8988T (cell line): ENCODE data around the gene HOXC13.

Experiments
- DNase-seq: peaks from one replicate; pipeline ENCODE4 v3.0.0; 2011

Gene HOXC13, protein sequence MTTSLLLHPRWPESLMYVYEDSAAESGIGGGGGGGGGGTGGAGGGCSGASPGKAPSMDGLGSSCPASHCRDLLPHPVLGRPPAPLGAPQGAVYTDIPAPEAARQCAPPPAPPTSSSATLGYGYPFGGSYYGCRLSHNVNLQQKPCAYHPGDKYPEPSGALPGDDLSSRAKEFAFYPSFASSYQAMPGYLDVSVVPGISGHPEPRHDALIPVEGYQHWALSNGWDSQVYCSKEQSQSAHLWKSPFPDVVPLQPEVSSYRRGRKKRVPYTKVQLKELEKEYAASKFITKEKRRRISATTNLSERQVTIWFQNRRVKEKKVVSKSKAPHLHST

DNA sequence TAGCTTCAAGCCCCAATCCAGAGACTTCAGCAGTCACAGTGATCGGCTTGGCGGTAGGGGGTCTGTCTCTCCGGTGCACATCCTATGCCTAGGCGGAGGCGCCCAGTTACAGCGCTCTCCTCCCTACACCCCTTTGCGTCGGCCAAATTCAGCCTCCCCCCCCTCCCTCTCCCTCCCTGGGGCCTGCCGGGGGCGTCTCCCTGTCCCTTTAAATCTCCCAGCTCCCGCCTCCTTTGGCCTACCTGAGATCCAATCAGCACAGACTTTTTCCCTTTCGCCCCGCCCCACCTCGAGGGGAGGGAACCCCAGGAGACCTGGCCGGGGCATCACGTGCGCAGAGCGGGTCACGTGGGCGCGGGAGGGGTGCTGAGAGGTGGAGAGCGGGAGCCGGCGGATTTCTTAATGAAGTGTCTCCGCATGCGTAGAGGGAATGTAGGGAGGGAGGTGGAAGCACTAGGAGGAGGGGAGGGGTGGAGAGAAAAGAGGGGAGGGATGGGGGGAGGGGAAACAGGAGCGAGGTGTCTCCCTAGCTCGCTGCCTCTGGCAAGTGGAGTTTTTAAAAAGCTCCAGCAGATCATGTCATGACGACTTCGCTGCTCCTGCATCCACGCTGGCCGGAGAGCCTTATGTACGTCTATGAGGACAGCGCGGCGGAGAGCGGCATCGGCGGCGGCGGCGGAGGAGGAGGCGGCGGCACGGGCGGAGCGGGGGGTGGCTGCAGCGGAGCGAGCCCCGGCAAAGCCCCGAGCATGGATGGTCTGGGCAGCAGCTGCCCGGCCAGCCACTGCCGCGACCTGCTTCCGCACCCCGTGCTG, at the start of gene HOXC13:
TSS of gene HOXC13 (plus strand) at position 506 of the 815 bp plus-strand sequence. CDS start at position 582, 76 bp downstream.
- peak; percentile 92 for DNase-seq

DNA sequence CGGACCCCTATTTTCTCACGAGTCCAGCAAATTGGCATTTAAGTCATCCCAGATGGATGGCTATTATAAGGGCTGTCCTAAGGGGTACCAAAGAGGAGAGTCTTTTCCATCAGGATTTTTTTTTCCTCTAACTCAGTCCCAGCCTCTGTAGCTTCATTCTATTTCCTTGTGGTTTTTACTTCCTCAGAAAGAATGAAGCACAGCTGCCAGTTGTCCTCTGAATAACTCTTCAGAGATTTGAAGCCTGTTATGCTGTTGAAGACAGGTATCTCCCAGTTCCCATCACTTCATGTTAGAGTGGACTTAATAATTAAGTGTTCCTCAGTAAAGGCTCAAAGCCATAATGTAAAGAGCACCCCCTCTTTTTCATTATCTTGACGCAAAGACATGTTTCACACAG, 48.5 kb upstream of the HOXC13 start:
- no peak for DNase-seq

DNA sequence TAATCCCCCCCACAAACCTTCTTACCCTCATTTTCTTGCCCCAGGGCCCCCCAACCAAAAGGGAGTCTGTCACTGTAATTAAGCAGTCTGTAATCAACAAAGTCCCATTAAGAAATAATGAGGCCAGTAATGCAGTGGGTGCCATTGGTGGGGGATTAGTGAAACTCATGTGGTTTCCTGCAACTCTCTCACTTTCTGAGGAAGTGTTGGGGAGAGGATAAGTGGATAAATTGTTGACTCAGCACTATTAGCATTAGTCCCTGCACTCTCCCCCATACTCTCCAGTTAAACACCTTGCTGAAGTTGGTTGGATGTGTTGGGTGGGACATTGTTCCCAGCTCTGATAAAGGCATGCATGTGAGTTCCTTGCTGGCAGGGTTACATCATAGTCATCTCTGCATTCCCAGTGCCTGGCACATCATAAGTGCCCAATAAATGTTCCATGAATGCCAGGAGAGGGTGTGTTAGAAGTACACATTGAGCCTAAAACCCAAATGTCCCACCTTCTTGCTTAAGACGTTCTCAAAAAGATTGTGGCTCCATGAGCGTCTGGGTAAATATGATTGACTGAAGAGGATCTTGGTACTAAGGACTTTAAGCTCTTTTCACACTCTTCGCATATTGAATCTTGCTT, 45.8 kb upstream of the HOXC13 start:
- DNase-seq, result no peak

DNA sequence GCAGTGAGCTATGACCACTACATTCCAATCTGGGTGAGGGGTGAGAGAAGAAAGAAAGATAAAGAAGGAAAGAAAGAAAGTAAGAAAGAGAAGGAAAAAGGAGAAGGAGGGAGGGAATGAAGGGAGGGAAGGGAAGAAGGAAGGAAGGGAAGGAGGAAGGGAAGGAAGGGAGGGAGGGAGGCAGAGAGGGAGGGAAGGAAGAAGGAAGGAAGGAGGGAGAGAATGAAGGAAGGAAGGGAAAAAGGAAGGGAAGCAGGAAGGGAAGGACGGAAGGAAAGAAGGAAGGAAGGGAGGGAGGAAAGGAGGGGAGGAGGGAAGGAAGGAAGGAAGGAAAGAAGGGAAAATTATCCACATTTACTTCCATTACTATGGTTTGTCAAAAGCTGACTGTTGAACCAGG, 39.4 kb upstream of the HOXC13 start:
- no peak for DNase-seq

DNA sequence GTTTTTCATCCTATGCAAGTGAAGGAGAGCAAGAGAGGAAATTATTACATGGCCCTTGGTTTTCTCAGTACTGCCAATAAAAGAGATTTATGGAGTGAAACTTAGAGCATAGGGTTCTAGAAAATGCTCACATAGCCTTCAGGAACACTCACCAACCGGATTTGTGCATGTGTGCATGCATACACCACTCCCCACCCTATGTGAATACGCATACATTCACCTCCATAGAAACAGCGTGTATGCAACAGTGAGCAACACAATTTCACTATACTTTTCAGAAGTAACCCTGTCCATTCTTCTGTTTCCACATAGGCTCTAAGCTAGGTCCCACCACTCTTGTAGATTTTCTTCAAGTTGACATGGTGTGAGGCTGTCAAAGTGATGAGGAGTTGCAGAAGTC, 31.5 kb upstream of the HOXC13 start:
- no peak for DNase-seq

DNA sequence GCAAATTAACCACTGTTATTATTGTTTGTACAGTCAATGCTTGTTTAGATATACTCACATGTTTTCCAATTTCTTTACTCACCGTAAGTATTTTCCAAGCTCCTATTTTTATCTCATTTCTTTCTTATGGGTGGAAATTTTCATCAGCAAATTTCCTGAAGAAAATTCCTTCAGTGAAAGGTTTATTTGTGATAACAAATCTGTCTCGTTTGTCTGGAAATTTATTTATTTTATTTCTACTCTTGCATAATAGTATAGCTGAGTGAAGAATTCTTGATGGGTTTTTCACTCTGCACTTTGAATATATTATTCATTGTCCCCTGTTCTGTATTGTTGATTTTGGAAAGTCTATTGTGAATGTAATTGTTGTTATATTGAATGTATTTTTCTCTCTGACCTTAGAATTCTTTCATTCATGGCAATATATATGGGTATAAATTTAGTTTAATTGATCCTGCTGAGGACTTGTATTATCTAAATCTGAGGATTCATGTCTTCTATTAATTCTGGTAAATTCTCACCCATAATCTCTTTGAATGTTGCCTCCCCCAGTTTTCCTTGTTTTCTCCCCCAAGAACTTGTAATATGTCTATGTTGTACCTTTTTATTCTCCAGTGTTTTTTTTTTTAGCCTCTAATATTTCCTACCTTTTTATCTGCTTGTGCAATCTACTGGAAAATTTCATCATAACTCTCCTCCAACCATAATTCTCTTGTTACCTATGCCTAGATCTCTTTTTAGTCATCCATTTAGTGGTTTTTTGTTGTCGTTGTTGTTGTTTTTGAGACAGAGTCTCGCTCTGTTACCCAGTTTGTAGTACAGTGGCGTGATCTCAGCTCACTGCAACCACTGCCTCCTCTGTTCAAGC, 21.6 kb upstream of the HOXC13 start:
- no peak for DNase-seq

DNA sequence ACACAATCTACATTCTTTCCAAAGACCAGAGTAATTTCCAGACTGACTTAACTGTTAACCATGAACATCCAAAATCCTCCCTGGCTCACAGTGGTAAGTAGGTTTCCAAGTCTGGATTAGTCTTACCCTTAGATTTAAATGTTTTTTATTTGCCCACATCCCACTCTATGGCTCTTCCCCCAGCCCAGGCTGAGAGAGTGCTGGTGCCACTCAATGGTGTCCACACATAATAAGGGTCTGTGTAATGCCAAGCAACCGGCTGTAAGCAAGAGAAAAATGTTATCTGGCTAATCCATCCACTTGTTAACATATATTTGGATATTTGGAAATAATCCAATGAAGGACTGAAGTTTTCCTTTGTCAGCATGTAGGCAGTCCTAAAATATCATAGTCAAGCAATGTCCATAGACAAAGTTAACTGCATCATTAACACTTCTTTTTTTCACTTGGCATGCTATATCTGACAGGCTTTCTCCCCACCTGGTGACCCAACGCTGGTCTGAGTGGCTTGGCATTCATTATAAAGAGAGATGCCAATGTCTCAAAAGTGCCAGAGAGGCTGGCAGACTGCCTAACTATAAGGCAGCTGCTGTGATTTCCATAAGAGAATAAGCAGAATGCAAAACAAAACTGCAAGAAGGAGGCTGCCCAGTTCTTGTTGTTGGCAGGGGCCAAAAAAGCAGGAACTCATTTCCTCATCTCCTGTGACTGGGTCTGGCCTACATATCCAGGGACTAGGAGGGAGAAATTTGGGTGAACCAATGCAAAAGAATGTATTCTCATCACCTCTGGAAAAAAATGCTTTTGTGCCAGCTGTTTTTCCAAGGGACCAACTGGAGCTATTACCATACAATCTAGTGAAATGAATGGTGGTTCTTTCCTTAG, 13.9 kb upstream of the HOXC13 start:
- no peak for DNase-seq

DNA sequence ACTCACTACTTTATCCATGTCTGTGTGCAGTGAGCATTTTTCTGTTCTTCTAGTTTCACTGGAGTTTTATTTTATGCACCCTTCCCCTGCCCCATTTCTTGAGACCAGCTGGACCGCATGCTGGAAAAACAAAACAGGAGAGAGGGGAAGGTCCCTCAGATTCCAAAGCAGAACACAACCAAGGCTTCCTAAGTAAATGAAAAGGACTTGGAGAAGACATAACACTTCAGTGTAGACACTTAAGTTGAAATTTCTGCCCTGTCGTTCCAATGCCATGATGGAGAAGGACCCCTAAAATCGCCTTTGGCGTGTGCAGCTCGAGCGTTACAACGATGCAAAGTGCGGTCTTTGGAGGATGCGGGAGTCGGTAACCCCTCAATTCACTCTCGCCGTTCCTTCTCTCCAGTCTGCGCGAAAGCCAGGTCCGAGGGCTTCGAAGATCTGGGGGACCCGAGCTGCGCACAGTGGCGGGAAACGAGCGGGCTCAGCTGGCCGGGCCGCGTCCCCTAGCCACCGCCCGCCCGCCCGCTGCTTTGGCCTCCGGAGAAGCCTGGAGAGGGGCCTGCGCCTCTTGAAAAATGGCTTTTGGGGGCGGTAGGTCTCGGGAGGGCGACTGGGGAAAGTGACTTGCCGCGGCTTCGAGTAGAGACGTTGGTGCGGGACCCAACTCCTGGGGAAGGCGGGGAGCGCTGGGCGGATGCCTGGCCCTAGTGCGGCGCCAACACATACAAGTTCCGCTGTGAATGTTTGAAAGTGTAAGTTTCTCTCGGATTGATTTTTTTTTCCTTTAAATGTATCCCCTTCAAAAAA, 11.2 kb upstream of the HOXC13 start:
- DNase-seq, result no peak

DNA sequence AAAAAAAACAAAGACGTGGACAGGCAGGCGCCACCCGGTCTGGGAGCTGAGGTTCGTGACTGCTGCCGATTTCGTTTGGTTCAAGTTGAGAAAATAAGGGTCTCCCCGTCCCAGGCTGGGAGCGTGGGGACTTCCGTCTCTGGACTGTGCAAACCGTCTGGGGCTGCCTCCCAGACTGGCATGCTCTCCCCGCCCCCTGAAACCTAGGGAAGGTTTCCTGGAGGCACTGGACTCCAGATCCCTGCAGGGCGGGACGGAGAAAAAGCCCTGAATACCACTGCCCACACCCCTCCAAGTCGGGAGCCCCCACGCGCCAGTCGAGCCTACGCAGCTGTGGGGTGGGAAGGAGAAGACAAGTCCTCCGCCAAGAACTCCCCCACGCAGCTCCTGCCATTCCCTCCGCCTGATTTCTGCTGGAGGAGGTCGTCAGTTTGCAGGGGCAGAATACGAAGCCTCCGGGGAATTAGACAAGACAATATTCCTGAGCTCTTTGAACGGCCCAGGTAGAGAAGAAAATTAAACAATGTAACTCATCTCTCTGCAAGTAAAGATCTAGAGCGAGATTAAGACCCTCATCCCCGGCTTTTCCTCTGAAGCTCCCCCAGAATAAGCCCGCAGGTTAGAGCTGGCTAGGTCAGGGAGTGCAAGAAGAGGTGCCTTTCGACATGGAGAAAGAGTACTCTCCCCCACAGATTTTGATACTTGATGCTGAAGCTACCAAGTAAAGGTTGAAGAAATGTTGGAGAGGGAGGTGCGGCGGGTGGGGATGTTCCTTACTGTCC, 10.4 kb upstream of the HOXC13 start:
- DNase-seq, result no peak

DNA sequence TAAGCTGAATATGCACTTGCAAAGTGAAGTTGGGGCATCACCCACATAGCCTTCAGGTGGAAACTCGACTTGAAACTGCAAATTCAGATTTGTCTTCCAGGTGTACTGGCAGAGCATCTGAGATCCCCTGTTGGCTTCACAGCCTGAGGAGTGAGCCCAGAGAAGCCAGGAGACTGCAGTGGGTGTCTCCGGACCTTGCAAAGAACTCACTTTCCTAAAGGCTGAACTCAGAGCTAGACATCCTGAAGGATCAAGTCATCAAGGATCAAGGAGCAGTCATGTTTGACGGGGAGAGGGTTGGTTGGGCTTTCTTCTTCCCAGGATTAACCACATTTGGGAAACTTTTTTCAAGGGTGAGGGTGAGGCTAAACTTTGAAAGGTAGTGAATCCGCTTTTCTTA, 9.1 kb upstream of the HOXC13 start:
- no peak for DNase-seq

DNA sequence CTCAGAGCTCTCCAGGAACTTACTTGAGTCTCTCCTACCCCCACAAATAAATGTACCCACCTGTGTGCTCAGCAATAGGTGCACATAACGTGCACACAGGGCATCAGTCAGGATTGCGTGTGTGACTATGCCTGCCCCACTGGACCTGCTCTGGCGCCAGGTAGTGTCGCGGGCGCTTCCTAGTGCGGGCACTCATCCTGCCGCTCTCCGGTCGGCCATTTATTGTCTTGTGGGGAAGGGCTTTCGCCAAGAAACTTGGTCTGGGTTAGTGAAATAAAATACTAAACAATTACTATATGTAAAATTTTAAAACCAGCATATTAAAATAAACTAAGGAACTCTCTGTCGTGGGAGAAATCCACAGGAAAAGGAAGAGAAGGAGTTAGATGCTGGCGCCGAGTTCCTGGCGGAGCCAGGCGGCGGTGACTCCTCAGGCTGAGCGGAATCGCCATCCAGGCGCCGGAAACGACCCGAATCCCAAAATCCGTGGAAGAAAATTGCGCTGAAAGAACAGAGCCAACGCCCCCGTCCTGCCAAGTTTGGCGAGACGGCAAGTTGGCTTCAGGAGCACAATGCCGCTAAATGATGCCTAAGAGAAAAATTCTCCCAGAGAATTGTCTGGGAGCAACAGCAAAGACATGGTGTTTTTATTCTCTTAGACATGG, 7.9 kb upstream of the HOXC13 start:
- DNase-seq, result no peak

DNA sequence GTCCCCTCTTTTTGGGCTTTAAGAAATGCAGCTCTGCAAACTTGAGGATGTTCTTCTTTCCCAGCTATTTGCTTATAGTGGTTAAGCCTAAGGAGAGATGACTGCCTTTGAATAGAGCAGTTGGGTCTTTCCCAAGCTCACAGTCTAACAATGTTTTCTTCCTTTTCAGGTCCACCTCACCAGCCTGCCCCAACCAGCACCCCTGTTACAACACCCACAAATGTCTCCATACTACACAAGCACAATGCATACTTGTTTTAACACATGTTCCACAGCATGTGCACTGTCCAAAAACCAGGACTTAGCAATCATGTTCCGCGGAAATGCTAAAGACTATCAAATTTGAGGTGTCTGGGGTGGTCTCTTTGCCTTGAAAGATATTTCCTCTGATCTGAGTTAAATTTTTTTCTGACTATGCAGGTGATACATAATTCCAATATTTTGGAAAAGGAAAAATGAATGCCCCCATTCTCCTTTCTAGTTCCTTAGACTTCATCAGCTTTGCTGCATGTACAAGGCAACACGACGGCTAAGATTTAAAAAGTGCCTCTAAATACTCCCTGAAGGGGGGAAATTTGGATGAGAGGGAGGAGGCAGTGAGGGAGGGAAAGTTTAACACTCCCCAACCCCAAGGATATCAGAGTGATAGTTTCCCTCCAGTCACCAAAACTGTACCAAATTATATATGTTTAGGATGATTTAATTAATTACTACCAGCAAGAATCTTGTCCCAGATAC, 6.6 kb upstream of the HOXC13 start:
- no peak for DNase-seq

DNA sequence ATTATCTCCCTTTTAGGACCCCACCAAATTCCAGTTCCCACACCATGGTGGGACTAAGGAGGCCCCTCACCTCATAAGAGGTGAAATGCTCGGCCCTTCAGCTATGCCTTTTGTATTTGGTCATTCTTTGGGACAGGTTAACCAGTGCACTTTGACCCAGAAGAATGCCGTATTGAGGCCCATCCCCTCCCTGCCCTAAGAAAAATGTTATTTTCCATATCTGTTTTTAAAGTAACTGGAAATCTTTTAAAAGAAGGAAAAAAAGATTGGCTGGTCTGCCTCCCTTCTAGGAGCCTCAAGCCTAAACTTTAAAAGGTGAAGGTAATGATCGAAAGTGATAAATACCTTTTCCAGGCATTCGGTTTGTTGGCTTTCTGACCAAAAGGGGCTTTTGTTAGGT, 5.7 kb upstream of the HOXC13 start:
- DNase-seq, result no peak

DNA sequence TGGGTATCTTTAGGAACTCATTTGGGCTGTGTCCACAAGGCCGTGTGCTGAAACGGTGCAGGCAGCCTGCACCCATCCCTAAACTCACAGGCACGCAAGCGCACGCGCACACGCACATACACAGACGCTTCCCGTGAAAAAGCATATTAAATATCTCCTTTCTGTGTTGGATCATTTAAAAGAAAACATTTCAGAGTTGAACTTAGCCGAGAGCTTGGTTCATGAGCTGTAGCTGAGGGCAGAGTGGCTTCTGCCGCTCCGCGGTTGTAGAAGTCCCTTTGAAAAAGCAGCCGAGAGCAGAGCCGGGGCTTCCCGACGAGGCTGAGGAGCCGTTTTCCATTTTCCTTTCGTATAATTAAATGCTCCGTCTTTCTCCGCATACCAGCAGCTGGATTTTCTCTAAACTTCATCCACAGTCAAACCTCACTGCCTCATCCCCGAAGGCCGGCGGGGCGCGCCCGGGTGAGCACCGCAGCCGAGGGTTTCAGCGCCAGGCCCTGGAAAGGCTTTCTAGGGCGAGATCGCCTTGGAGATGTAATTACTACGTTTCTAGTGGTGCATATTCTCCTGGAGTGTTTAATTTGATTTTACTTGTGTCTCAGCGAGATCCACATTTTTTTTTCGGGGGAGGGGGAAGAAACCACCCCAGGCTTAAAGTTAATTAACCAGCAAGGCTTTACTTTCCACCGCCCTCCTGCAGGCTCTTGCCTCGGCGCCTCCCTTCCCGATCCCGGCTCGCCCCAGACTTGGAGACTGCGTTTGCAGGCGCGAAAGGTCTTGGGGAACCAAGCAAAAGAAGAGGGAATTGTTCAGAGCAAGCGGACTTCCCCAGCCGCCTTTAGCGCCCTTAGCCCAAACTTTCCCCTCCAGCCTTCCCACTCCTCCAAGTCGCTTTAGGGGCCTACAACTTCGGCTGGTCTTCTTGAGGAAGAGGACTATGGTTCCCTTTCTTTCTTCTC, 3.0 kb upstream of the HOXC13 start:
- no peak for DNase-seq

DNA sequence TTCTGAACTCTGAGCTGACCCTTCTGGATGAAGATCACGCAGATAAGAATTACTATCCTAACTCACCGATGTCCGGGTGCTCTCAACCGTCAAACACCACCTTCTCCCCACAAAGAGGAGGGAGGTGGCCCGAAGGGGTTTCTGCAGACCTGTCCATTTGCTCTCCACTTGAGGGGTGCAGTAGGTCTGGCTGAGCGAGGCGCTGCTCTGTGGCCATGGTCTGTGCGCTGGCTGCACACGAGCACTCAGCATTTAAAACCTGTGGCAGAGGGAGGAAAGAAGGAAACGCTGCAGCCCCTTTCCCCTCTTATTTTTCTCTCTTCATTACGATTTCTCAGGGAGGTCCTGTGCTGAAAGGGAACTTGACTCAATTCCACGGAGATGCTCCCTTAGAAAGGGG, 1.5 kb upstream of the HOXC13 start:
- DNase-seq, result no peak

DNA sequence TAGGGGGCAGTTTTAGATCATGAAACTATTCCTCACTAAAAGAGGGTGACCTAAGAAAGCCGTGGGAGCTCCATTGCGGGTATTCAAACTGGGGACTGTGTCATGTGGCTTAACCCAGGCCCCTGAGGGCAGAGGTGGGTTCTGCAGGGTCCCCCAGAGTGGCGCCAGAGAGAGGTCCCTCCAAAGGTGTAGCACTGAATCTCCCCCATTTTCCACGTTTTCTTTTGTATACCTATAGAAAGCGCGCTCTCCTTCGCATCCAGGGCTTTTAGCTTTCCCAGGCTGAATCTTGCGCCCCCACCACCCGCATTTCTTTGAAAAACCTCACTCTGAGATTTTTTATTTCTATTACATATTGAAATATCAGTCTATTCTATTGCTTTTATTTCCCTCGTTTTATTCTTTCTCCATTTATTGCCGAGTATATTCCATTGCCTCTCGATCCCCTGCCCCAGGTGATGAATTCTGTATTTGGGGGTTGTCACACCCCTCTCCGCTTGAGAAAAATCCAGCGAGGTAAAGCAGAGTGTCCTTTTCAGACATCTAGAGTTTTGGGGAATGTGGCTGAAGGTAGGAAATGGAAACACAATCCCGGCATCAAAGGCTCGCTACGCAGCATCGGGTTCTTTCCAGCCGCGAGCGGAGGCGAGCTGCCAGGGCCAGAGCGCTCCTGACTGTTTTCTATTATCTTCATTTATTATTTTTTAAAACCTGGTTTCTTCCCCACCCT, 870 bp upstream of the HOXC13 start:
- DNase-seq, result no peak
